Upper lobe of right lung (tissue), 1 donor: ENCODE results near the gene PLEKHA7. TPM values are rescaled to one million over a fixed set of nuclear protein-coding genes. Genes with fewer than 3 reads are reported as not detected.
"Not testable (repeated sequence)": the region's sequence is repeated elsewhere in the genome, so short reads cannot be mapped to it uniquely, and the experiment has no call there.

Source experiments
- ATAC-seq: fragments of 200-7000 bp; cut with Tn5 transposase; one replicate; pipeline ENCODE4 v1.9.1; 2020; ENCODE audit warnings: mild to moderate bottlenecking, moderate library complexity
- DNase-seq: peaks from one replicate; pipeline ENCODE4 v3.0.0-alpha.2; 2020
- H3K27ac ChIP-seq: fragments of 200-600 bp; one replicate; pipeline ENCODE4 v1.8.0; 2022
- H3K27me3 ChIP-seq: fragments of 200-600 bp; one replicate; pipeline ENCODE4 v1.8.0; 2022; ENCODE audit warnings: mild to moderate bottlenecking
- H3K36me3 ChIP-seq: fragments of 200-600 bp; one replicate; pipeline ENCODE4 v1.8.0; 2022
- H3K4me1 ChIP-seq: fragments of 200-600 bp; one replicate; pipeline ENCODE4 v1.8.0; 2022
- H3K4me3 ChIP-seq: fragments of 200-600 bp; one replicate; pipeline ENCODE4 v1.8.0; 2022; ENCODE audit warnings: mild to moderate bottlenecking
- H3K9me3 ChIP-seq: fragments of 200-600 bp; one replicate; pipeline ENCODE4 v1.8.0; 2022
- intact Hi-C: fragments of 100-400 bp; cut with DNase I; formaldehyde crosslinking; loops from one replicate; pipeline ENCODE4 v1.11.0; 2022
- total RNA-seq: library from RNA; stranded (reverse); fragmentation: NEBNext Ultra II Directional; extraction: Animal tissue kit (Norgen Biotek cat#: 25700); gene quantifications from one replicate; pipeline ENCODE4 v1.2.1, GENCODE V29; 2021
- TF ChIP-seq, protein P1 (sequence below): fragments of 200-600 bp; IDR thresholded peaks from one replicate; pipeline ENCODE4 v1.8.0; 2022; ENCODE audit warnings: antibody characterized with exemption
- donor health status: DM: no; HTN: yes; CAD: no; lungs with severe emphysema.

PLEKHA7 gene
- total RNA-seq, 1 donor from 2014 or later = 43.6 TPM

DNA sequence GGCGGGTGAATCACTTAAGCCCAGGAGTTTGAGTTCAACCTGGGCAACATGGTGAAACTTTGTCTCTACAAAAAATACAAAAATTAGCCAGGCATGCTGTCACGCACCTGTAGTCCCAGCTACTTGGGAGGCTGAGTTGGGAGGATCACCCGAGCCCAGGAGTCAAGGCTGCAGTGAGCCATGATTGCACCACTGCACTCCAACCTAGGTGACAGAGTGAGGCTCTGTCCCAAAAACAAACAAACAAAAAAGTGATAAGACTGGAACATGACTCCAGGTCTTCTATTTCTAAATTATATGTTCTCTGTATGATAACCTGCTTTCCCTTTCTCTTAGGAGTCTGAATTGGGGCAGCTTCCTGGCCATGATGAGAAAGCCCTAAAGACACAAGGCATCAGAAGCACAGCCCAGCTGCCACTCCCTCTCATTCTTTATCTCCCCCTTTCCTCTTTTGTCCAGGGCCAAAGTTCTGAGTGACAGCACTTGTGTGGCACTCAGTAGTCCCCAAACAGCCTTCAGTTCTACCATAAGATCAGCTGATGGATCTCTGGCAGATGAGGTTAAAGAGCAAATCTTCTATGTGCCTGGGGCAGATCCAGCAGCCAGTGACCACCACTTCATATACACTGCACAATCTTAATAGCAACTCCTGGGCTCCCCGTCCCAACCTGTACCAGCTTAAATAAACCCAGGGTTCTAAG lies 139.8 kb downstream of the PLEKHA7 start:
- H3K4me3 ChIP-seq = no peak overlapping the region

DNA sequence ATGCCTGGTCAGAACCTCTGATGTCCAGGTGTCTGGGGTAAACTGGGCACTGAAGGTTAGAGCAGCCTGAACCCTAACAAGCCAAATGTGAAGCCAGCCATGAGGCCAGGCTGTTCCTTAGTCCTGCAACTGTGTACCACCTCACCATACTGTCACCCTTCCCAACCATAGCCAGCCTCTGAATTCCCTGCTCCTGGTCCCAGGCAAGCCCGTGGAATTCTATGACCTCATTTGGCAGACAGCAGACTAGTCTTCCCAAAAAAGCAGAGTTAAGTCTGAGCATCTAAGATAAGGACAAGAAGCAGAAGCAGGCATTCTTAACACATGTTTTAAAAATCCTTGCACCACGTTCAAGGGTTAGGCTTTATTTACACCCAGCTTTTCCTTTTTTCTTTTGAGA lies 140.9 kb downstream of the PLEKHA7 start:
- Histone ChIP-seq H3K4me3 (no peak overlapping the region), H3K4me1 (peaks cover 2% of the 10 kb centered on the region), H3K36me3 (no peaks in the 10 kb centered on the region), H3K27me3 (no peaks in the 10 kb centered on the region), H3K27ac (no peak overlapping the region), H3K9me3 (no peaks in the 10 kb centered on the region)
- no peak for ATAC-seq
- TF ChIP-seq, protein P1, sequence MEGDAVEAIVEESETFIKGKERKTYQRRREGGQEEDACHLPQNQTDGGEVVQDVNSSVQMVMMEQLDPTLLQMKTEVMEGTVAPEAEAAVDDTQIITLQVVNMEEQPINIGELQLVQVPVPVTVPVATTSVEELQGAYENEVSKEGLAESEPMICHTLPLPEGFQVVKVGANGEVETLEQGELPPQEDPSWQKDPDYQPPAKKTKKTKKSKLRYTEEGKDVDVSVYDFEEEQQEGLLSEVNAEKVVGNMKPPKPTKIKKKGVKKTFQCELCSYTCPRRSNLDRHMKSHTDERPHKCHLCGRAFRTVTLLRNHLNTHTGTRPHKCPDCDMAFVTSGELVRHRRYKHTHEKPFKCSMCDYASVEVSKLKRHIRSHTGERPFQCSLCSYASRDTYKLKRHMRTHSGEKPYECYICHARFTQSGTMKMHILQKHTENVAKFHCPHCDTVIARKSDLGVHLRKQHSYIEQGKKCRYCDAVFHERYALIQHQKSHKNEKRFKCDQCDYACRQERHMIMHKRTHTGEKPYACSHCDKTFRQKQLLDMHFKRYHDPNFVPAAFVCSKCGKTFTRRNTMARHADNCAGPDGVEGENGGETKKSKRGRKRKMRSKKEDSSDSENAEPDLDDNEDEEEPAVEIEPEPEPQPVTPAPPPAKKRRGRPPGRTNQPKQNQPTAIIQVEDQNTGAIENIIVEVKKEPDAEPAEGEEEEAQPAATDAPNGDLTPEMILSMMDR = no peak
- no peak for DNase-seq
- intact Hi-C loops = no loop called here

More for the DNA sequence above, 139.8 kb downstream of the PLEKHA7 start:
- TF ChIP-seq, protein P1 = no peak
- H3K36me3 ChIP-seq = no peaks in the 10 kb centered on the region
- intact Hi-C loops = no loop called here
- no peak for ATAC-seq
- H3K9me3 ChIP-seq = no peaks in the 10 kb centered on the region
- H3K27me3 ChIP-seq = no peaks in the 10 kb centered on the region
- DNase-seq = no peak
- no peak overlapping the region for H3K27ac ChIP-seq
- H3K4me1 ChIP-seq = peaks cover 5% of the 10 kb centered on the region

DNA sequence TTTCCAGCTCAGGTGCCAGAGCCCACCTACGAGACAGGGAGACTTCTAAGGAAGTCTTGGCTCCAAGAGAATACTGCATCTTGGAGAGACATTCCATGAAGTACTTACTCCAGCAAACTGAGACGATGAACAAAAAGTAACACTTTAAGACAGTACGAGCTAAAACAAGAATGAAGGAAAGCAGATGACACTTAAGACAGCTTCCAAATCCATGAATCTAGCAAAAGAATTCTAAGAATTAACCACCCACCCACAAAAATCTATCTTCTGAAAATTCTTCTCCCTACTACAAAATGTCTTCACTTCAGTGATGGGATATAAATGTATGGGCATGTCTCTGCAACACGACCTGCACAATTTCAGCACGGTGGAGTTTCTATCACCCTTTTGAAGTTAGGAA lies 142.8 kb downstream of the PLEKHA7 start:
- no peaks in the 10 kb centered on the region for H3K36me3 ChIP-seq
- DNase-seq (no peak), ATAC-seq (no peak)
- H3K4me1 ChIP-seq = peaks cover 2% of the 10 kb centered on the region
- H3K27ac ChIP-seq = no peak overlapping the region
- no peaks in the 10 kb centered on the region for H3K9me3 ChIP-seq
- no peaks in the 10 kb centered on the region for H3K27me3 ChIP-seq
- H3K4me3 ChIP-seq = no peak overlapping the region
- TF ChIP-seq, protein P1 = no peak
- intact Hi-C loops = no loop called here

DNA sequence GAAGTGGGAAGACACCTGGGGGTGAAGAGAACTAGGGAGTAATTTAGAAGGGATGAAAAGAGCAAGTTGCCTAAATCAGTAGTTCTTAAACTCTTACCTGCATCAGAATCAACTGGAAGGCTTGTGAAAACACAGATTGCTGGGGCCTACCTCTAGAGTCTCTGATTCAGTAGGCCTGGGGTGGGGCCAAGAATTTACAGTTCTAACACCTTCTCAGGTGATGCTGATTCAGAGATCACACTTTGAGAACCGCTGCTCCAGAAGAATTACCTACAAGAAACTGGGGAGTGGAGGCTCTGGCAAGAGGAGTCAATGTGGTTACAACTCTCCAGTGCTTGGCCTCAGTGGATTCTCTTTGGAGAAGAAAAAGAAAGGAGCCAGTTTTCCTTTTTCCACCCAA lies 147.1 kb downstream of the PLEKHA7 start:
- ATAC-seq (no peak), DNase-seq (no peak)
- Histone ChIP-seq H3K9me3 (no peaks in the 10 kb centered on the region), H3K27me3 (no peaks in the 10 kb centered on the region), H3K4me1 (peaks cover 2% of the 10 kb centered on the region), H3K27ac (no peak overlapping the region), H3K36me3 (no peaks in the 10 kb centered on the region), H3K4me3 (no peak overlapping the region)
- intact Hi-C loops = no loop called here
- TF ChIP-seq, protein P1 = no peak

DNA sequence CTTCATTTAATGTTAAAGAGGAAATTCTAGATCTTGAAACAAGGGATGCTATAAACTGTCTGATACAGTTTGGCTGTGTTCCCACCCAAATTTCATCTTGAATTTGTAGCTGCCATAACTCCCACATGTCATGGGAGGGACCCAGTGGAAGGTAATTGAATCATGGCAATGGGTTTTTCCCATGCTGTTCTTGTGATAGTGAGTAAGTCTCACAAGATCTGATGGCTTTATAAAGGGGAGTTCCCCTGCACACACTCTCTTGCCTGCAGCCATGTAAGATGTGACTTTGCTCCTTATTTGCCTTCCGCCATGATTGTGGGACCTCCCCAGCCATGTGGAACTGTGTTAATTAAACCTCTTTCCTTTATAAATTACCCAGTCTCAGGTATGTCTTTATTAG lies 149.8 kb downstream of the PLEKHA7 start:
- intact Hi-C loops, ATAC-seq: not testable (repeated sequence)

DNA sequence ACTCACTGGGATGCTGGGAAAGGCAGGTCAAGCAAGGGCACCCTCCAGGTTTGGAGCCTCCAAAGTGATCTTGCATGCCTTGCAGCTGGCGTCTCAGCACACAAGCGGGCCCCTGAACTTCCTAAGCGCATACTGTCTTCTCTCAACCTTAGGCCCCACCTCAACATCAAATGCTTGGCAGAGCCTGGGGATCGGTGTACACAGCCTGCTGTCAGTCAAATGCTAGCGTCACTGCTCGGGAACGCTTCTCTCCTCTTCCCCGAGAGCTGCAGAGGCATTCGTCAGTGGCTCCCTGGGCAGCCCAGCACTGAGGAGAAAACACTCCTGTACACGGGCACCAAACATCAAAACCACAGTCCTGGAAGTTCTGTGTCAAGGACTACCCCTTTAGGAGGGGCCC lies 150.8 kb downstream of the PLEKHA7 start:
- Histone ChIP-seq H3K4me1 (no peaks in the 10 kb centered on the region), H3K4me3 (no peak overlapping the region), H3K27ac (no peak overlapping the region), H3K9me3 (no peaks in the 10 kb centered on the region), H3K36me3 (no peaks in the 10 kb centered on the region), H3K27me3 (no peaks in the 10 kb centered on the region)
- ATAC-seq (no peak), DNase-seq (no peak)
- intact Hi-C loops = no loop called here
- TF ChIP-seq, protein P1 = no peak

More for the DNA sequence above, 149.8 kb downstream of the PLEKHA7 start:
- not testable (repeated sequence) for H3K27me3 ChIP-seq, H3K9me3 ChIP-seq, H3K4me1 ChIP-seq, H3K27ac ChIP-seq, H3K36me3 ChIP-seq, DNase-seq, H3K4me3 ChIP-seq
